HG02884 (cell line): ENCODE results near the gene NIT1.

Source experiments
- ATAC-seq: cut with Tn5 transposase; IDR thresholded peaks from one replicate; pipeline ENCODE4 v1.9.1; 2021; ENCODE audit warnings: mild to moderate bottlenecking, moderate library complexity; ENCODE audit not compliant: unreplicated experiment

The NIT1 gene

GRCh38 chr1:161117759-161118581 lies at the start of gene NIT1, which contains the start of gene PFDN2:
Gene NIT1 (plus strand): TSS chr1:161118105. CDS start chr1:161118177, 72 bp downstream.
Gene PFDN2 (minus strand): TSS chr1:161118037. CDS start chr1:161118026, 11 bp downstream.
- peak; percentile 74 for ATAC-seq

- no peak for ATAC-seq
Measured at GRCh38 chr1:161068306-161069234, 49.3 kb upstream of the NIT1 start.

GRCh38 chr1:161069241-161069640 lies 48.7 kb upstream of the NIT1 start:
- no peak for ATAC-seq

GRCh38 chr1:161069731-161070270 lies 48.1 kb upstream of the NIT1 start, which contains the start of gene ARHGAP30:
Gene ARHGAP30 (minus strand): TSS chr1:161069891. CDS start chr1:161069624, 267 bp downstream.
- peak; percentile 85 for ATAC-seq

GRCh38 chr1:161070761-161071160 lies 47.1 kb upstream of the NIT1 start:
- no peak for ATAC-seq

- no peak for ATAC-seq
Measured at GRCh38 chr1:161071886-161072371, 46.0 kb upstream of the NIT1 start.

GRCh38 chr1:161072751-161073449 lies 45.0 kb upstream of the NIT1 start:
- no peak for ATAC-seq

- no peak for ATAC-seq
Measured at GRCh38 chr1:161073474-161074121, 44.3 kb upstream of the NIT1 start.

GRCh38 chr1:161074676-161075368 lies 43.1 kb upstream of the NIT1 start:
- no peak for ATAC-seq

GRCh38 chr1:161076410-161076809 lies 41.5 kb upstream of the NIT1 start:
- no peak for ATAC-seq

- no peak for ATAC-seq
Measured at GRCh38 chr1:161077426-161077825, 40.5 kb upstream of the NIT1 start.

- ATAC-seq, result no peak
Measured at GRCh38 chr1:161079436-161080110, 38.3 kb upstream of the NIT1 start.

GRCh38 chr1:161080441-161081405 lies 37.2 kb upstream of the NIT1 start:
- ATAC-seq, result no peak

GRCh38 chr1:161081519-161081918 lies 36.4 kb upstream of the NIT1 start:
- ATAC-seq, result no peak

- ATAC-seq, result no peak
Measured at GRCh38 chr1:161082483-161082882, 35.4 kb upstream of the NIT1 start.

- no peak for ATAC-seq
Measured at GRCh38 chr1:161082996-161083747, 34.7 kb upstream of the NIT1 start.
